NB4 (cell line): ENCODE measurements around the gene TOM1L1.

Experiments
- MYC ChIP-seq: IDR thresholded peaks from 2 replicates; pipeline ENCODE4 v1.6.1; 2011; ENCODE audit warnings: low read depth, low read length
- POLR2A ChIP-seq: IDR thresholded peaks from 2 replicates; pipeline ENCODE4 v1.6.1; 2011; ENCODE audit warnings: mild to moderate bottlenecking; ENCODE audit not compliant: insufficient read length; ENCODE audit errors: extremely low read depth
- TF ChIP-seq, protein P1 (sequence below): IDR thresholded peaks from one replicate; pipeline ENCODE4 v1.5.1; 2012; ENCODE audit warnings: low read depth, low read length
- TF ChIP-seq, protein P2 (sequence below): IDR thresholded peaks from 2 replicates; pipeline ENCODE4 v1.6.1; 2011; ENCODE audit warnings: low read depth, low read length

DNA sequence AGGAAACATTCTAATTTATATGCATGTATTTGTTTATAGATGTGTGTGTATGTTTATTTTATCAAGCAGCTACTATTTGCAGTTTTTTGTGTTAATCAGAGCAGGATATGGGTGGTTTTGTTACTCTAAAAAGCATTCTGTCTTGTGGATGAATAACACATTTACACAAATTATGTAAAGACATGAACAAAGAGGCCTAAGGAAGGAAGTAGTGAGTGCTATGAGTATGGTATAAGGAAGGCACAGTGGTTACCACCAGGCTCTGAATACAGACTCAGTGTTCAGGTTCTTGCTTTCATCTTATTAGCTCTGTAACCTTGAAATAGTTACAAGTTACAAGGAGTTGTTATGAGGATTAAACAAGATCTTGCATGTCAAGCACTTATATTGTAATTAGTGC lies 101.8 kb downstream of the TOM1L1 start:
- no peak for TF ChIP-seq POLR2A
- TF ChIP-seq, protein P1, sequence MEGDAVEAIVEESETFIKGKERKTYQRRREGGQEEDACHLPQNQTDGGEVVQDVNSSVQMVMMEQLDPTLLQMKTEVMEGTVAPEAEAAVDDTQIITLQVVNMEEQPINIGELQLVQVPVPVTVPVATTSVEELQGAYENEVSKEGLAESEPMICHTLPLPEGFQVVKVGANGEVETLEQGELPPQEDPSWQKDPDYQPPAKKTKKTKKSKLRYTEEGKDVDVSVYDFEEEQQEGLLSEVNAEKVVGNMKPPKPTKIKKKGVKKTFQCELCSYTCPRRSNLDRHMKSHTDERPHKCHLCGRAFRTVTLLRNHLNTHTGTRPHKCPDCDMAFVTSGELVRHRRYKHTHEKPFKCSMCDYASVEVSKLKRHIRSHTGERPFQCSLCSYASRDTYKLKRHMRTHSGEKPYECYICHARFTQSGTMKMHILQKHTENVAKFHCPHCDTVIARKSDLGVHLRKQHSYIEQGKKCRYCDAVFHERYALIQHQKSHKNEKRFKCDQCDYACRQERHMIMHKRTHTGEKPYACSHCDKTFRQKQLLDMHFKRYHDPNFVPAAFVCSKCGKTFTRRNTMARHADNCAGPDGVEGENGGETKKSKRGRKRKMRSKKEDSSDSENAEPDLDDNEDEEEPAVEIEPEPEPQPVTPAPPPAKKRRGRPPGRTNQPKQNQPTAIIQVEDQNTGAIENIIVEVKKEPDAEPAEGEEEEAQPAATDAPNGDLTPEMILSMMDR: no peak
- no peak for TF ChIP-seq MYC
- TF ChIP-seq, protein P2, sequence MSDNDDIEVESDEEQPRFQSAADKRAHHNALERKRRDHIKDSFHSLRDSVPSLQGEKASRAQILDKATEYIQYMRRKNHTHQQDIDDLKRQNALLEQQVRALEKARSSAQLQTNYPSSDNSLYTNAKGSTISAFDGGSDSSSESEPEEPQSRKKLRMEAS: no peak
